GM18499 (cell line): ENCODE measurements around the gene XYLB.
"Not testable (repeated sequence)": the region's sequence is repeated elsewhere in the genome, so short reads cannot be mapped to it uniquely, and the experiment has no call there.

Experiments used
- ATAC-seq: cut with Tn5 transposase; IDR thresholded peaks from one replicate; pipeline ENCODE4 v1.9.1; 2021; ENCODE audit warnings: moderate number of reproducible peaks; ENCODE audit not compliant: insufficient read depth, unreplicated experiment

Gene XYLB

DNA sequence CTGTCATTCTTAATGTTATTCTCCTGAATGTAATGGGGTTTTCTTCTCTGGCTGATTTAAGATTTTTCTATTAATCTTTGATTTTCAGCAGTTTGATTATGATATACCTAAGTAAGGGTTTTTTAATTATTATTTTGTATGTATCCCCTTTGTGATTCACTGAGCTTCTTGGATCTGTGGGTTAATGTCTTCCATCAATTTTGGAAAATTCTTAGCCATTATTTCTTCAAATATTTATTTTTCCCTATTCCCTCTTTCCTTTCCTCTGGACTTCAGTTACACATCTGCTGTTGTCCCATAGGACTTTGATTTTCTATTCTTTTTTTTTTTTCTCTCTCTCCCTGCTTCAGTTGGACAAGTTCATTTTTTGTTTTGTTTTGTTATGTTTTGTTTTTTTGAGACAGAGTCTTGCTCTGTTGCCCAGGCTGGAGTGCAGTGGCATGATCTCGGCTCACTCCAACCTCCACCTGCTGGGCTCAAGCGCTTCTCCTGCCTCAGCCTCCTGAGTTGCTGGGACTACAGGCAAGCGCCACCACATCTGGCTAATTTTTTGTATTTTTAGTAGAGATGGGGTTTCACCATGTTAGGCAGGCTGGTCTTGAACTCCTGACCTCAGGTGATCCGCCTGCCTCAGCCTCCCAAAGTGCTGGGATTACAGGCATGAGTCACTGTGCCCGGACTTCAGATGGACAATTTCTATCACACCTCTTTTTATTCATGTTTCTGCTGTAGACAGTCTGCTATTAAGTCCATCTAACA is 40.6 kb downstream of the XYLB start:
- ATAC-seq = no peak

DNA sequence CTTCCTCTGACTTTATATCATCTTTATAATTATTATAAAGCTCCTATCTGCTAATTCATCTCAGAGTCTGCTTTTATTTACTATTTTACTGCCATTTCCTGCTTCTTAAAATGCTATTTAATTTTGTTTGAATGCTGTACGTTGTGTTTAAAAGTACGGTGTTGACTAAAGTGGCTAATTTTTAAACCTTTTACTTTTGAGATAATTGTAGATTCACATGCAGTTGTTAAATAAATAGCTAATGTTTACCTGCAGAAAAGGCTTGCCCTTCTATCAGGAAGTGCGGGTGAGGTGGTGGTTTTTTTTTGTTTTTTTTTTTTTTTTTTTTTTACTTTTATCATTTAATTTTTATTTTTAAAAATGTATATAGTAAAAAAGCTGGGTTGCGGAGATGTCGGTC is 41.3 kb downstream of the XYLB start:
- ATAC-seq = no peak

DNA sequence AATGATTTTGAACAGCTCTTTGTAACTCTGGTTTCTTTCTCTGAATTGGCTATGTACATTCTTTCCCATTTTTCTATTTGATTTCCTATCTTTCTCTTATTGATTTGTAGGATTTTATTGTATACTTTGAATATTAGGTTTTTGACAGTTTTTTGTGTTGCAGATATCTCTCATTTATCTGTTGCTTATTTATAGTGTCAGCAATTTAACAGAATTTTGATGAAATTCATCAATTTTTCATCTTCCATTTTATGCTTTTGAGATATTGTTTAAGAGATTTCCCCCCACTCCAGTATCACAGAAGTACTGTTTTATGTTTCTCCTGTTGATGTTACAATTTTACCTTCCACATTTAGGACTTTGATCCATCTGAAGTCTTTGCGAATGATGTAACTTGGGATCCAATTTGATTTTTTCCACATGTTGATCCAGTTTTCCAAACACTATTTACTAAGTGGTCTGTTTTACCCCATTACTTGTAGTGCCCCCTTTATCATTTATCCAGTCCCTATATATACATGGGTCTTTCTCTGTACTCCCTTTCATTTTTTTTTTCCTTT is 46.1 kb downstream of the XYLB start:
- no peak for ATAC-seq

DNA sequence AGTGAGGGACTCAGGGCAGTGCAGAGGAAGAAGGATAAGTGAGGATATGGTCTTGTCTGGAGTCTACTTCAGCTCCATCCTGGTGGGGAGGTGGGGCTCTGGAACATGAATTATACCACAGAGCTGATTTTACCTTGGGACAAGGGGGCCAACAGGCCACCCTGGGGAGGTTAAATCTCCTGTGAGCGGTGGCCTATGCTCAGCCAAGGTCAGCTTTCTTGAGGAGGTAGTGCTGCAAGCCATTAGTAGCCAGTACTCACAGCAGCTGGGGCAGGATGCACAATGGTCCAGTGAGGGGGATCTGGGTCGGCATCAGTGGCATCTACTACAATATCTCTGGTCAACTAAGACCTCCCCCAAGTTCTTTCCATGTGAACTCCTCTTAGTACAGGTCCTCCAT is 49.7 kb downstream of the XYLB start:
- no peak for ATAC-seq

DNA sequence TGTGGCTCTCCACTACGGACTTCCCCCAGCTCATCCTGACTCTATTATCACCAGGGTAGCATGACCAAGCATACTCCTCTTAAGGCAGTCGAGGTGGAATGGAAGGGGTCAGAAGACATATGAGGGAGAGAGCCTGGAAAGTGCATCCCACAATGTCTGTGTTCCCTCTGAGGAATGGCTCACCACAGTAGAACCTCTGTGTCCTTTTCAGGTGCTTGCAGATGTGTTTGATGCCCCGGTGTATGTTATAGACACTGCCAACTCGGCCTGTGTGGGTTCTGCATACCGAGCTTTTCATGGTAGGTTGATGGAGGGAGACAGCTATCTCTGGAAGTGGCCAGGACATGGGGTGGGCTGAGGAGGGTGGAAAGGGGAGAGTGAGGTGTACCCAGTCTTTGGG is 50.3 kb downstream of the XYLB start:
- ATAC-seq = no peak

DNA sequence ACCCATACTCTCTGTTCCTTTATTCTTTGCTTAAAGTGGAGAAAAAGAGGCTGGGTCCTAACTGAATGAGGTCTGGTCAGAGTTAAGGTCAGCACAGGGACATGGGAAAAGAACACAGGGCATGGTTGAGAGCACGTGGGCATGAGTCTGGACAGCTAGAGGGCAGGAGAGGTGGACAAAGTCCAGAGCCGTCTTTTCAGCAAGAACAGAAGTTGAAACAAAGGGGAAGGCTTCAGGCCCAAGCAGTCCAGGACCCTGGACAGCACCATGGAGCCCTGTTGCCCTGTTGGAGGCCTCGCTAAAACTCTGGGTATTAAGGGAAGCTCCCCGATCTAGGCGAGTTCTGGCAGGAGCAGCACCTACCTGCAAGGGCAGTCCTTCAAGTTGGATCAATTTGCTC is 50.7 kb downstream of the XYLB start:
- no peak for ATAC-seq

DNA sequence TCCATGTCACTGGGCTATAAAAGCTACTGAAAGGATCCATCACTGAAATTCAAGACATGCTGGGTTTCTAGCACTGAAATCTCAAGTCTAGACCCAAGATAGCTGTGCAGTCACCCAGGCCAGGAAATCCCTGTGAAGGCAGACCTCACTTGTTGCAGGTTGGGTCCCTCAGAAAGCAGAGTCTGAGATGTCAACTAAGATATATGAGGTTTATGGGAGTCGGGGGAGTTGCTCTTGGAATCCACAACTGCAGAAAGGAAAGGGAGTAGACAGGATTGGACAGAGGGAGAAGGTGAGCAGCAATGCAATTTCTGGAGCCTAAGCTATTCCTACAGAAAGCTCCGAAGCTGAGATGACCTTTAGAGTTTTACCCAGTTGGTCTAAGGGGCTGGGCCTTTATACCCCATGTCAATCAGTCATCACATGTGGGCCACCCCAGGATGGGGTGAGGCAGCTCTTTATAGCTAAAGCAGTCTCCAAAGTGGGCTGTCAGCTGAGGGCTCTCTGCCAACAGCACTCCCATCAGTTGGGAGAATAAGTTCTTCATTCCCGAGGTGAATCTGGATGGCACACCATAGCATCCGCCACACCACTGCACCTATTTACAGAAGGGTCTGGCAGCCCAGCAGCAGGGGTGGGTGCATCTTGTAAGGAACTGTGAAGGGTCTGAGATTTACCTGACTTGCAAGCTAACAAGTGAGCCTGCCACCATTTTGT is 54.8 kb downstream of the XYLB start:
- ATAC-seq = no peak

DNA sequence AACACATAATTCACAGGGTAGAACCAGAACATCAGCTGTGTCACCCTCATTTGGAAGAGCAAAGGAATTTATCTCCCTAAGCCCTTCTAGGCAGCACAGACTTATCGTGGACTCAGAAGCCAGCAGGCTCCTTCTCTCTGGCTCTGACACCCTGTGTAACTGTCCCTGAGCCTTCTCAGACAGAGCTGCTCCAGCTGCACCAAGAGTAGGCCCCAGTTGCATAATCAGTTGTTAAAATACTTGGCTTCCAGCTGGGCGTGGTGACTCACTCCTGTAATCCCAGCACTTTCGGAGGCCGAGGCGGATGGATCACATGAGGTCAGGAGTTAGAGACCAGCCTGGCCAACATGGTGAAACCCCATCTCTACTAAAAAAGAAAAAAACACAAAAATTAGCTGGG is 57.7 kb downstream of the XYLB start:
- ATAC-seq = no peak

DNA sequence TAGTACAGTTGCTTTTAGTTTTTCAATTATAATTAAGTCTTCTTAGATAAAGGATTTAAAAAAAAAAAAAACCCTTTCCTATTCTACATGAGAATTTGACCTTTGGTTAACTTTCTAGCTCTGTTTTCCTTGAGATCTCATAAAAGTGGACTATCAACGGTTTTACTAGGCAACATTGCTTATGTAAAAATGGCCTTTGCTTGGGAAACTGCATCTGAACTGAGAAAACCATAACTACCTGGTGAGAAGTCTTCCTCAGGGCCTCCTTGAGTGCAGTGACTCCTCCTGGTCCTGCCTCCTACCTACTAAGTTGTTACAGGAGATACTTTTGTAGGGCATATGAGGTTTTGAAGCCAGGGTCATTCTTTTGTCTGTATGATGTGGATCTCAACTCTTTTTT is 65.0 kb downstream of the XYLB start:
- no peak for ATAC-seq

DNA sequence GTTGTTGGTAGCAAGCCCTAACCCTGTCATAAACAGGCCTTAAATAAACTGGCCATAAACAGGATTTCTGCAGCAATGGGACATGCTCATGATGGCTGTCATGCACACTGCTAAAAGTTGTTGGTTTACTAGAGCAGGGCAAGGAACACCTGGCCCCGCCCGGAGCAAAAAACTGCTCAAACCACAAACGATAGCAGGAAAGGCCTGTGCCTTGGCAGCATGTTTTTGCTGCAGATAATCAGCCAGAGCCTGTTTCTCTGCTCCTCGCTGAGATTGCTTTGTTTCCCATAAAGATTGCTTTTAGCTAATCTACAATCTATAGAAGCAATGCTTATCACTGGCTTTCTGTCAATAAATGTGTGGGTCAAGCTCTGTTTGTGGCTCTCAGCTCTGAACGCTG is 74.2 kb downstream of the XYLB start:
- not testable (repeated sequence) for ATAC-seq

DNA sequence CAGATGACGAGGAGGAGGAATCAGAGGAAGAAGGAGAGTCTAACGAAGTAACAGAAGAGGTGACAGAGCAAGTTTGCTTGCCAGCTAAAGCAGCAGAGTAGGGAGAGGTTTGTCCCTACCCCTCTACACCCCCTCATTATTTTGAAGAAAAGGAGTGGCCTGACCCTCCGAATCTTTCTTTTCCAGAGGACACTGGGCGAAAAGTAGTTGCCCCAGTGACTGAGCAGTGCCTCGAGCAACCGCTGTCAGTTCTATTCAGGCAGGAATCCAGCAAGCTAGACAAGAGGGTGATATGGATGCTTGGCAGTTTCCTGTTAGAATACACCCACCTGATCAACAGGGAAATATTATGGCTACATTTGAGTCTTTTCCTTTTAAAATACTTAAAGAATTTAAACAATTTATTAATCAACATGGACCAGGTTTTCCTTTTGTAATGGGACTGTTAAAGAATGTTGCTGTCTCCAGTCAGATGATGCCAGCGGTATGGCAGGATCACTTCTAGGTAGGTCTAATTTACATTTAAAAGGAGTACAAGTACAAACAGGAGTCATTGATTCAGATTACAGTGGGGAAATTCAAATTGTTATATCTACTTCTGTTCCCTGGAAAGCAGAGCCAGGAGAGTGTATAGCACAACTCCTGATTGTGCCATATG is 75.2 kb downstream of the XYLB start:
- ATAC-seq = no peak

DNA sequence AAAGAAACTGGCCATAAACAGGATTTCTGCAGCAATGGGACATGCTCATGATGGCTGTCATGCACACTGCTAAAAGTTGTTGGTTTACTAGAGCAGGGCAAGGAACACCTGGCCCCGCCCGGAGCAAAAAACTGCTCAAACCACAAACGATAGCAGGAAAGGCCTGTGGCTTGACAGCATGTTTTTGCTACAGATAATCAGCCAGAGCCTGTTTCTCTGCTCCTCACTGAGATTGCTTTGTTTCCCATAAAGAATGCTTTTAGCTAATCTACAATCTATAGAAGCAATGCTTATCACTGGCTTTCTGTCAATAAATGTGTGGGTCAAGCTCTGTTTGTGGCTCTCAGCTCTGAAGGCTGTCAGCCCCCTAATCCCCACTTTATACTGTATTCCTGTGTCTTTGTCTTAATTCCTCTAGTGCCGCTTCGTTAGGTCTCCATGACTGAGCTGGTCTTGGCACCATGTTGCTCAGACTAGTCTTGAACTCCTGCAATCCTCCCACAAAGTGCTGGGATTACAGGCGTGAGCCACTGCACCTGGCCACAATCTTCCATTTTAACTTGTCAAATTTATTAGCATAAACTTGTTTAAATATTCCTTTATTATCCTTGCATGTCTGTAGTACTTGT is 80.3 kb downstream of the XYLB start:
- ATAC-seq = not testable (repeated sequence)

DNA sequence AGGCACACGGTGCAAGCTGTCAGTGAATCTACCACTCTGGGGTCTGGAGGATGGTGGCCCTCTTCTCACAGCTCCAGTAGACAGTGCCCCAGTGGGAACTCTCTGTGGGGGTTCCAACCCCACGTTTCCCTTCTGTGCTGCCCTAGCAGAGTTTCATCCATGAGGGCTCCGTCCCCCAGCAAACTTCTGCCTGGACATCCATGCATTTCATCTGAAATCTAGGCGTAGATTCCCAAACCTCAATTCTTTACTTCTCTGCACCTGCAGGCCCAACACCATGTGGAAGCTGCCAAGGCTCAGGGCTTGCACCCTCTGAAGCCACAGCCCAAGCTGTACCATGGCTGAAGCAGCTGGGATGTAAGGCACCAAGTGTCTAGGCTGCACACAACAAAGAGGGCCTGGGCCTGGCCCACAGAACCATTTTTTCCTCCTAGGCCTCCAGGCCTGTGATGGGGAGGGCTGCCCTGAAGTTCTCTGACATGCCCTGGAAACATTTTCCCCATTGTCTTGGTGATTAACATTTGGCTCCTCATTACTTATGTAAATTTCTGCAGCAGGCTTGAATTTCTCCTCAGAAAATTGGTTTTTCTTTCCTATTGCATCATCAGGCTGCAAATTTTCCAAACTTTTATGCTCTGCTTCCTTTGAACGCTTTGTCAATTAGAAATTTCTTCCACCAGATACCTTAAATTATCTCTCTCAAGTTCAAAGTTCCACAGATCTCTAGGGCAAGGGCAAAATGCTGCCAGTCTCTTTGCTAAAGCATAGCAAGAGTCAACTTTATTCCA is 86.5 kb downstream of the XYLB start:
- not testable (repeated sequence) for ATAC-seq

DNA sequence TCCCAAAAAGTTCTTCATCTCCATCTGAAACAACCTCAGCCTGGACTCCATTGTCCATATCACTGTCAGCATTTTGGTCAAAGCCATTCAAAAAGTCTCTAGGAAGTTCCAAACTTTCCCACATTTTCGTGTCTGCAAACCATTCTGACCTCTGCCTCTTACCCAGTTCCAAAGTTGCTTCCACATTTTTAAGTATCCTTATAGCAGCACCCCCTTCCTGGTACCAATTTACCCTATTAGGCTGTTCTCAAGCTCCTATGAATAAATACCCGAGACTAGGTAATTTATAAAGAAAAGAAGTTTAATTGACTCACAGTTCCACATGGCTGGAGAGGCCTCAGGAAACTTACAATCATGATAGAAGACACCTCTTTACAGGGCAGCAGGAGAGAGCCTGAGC is 87.1 kb downstream of the XYLB start:
- ATAC-seq = not testable (repeated sequence)

DNA sequence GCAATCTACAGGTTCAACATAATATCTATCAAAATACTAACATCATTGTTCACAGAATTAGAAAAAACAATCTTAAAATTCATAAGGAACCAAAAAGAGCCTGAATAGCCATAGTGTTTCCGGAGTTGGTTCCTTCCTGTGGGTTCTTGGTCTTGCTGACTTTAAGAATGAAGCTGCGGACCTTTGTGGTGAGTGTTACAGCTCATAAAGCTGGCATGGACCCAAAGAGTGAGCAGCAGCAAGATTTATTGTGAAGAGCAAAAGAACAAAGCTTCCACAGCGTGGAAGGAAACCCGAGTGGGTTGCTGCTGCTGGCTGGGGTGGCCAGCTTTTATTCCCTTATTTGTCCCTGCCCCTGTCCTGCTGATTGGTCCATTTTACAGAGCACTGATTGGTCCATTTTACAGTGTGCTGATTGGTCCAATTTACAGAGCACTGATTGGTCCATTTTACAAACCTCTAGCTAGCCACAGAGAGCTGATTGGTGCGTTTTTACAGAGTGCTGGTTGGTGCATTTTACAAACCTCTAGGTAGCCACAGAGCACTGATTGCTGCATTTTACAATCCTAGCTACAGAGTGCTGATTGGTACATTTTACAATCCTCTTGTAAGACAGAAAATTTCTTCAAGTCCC is 92.0 kb downstream of the XYLB start:
- not testable (repeated sequence) for ATAC-seq

DNA sequence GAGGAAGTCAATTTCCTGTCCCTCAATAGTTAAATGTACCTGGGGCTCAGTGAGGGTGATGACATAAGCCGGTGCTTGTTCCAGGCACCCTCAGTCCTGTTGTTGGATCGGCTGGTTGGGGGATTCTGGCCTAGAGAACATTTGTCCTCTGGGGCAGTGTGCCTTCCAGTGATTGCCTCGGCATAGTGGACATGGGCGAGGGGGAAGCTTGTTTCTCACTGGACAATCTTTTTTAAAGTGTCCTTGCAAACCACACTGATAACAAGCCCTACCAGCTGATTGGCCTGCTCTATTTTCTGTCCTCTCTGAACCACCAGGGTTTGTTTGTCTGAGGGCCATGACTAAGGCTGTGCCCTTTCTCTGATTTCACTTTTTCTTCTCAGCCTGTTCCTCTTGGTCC is 96.6 kb downstream of the XYLB start:
- not testable (repeated sequence) for ATAC-seq

DNA sequence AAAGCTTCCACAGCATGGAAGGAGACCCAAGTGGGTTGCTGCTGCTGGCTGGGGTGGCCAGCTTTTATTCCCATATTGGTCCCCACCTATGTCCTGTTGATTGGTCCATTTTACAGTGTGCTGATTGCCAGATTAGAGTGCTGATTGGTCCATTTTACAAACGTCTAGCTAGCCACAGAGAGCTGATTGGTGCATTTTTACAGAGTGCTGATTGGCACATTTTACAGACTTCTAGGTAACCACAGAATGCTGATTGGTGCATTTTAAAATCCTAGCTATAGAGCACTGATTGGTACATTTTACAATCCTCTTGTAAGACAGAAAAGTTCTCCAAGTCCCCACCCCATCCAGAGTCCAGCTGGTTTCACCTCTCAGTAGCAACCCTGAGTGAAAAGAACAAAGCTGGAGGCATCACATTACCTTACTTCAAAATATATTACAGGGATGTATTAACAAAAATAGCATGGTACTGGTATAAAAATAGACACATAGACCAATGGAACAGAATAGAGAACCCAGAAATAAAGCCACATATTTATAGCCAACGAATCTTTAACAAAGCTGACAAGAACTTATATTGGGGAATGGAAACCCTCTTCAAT is 99.6 kb downstream of the XYLB start:
- no peak for ATAC-seq

DNA sequence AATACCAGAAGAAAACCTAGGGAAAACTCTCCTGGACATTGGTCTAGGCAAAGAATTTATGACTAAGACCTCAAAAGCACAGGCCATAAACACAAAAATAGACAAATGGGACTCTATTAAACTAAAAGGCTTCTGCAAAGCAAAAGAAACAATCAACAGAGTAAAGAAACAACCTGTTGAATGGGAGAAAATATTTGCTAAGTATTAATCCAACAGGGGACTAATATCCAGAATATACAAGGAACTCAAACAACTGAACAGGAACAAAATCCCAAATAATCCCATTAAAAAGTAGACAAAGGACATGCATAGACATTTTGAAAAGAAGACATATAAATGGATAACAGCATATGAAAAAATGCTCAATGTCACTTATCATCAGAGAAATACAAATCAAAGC is 100.2 kb downstream of the XYLB start:
- ATAC-seq = no peak

DNA sequence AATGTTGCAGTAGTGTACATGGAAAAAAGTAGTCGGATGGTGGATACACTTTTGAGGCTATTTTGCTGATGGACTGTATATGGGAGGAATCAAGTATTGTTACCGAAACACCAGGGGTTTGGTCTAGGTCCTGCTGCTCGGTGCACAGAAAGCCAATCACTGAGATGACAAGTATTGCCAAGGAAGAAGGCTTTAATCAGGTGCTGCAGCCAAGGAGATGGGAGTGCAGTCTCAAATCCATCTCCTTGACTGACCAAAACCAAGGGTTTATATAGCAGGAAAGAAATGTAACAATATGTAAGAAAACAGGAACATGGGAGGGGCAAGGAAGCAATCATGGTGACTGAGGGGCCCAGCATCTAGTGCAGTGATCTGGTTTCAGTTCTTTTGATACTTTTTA is 104.3 kb downstream of the XYLB start:
- no peak for ATAC-seq
